ENCODE data around the gene CRACR2A.

The CRACR2A gene

GRCh38 chr12:3790642-3791041, 37.7 kb upstream of the CRACR2A start:
- H3K4me3 ChIP-seq (ENCODE audit: low read length): no peak overlapping the region
- H3K27ac ChIP-seq (ENCODE audit: low read length): no peak overlapping the region
- no peaks in the 10 kb centered on the region for H3F3A ChIP-seq (ENCODE audit: insufficient read depth, low read length)
- DNase-seq: no peak
- H3K27me3 ChIP-seq (replicated peaks; ENCODE audit: insufficient read depth, low read length): no peaks in the 10 kb centered on the region
- no peak overlapping the region for H3K4me2 ChIP-seq (ENCODE audit: low read depth, low read length)
- H4K20me1 ChIP-seq (ENCODE audit: insufficient read depth, low read length): no peaks in the 10 kb centered on the region
- no peaks in the 10 kb centered on the region for H3K4me1 ChIP-seq (ENCODE audit: low read length)
- TF ChIP-seq CTCF (IDR thresholded peaks at IDR 0.05; ENCODE audit: low read length) (no peak), EZH2phosphoT487 (IDR thresholded peaks at IDR 0.05; ENCODE audit: low read length) (no peak), EZH2 (optimal IDR thresholded peaks at IDR 0.05; ENCODE audit: low read depth, low read length) (no peak)
- no peaks in the 10 kb centered on the region for H3K79me2 ChIP-seq (ENCODE audit: low read length)
- no peak overlapping the region for H3K9ac ChIP-seq (ENCODE audit: low read length)
- H2AFZ ChIP-seq (ENCODE audit: low read length): no peak overlapping the region
- no peaks in the 10 kb centered on the region for H3K9me2 ChIP-seq (replicated peaks; ENCODE audit: insufficient read depth, low read length)
- no peaks in the 10 kb centered on the region for H3K9me3 ChIP-seq (replicated peaks; ENCODE audit: insufficient read depth, low read length)
- no peaks in the 10 kb centered on the region for H3K36me3 ChIP-seq (replicated peaks; ENCODE audit: insufficient read depth, low read length)

DNA sequence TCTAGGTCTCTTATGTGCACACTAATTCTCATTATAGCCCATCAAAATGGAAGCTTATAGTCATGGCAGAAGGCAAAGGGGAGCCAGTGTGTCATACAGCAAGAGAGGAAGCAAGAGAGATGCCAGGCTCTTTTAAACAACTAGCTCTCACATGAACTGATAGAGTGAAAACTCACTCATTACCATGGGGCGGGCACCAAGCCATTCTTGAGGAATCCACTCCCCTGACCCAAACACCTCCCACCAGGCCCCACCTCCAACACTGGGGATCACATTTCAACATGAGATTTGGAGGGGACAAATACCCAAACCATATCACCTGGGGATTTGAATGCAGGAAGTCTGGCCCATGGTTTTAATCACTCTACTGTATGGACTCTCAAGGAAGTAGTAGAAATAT, 36.9 kb upstream of the CRACR2A start:
- no peaks in the 10 kb centered on the region for H3F3A ChIP-seq (ENCODE audit: insufficient read depth, low read length)
- no peak overlapping the region for H3K4me2 ChIP-seq (ENCODE audit: low read depth, low read length)
- no peaks in the 10 kb centered on the region for H3K36me3 ChIP-seq (replicated peaks; ENCODE audit: insufficient read depth, low read length)
- H3K79me2 ChIP-seq (ENCODE audit: low read length): no peaks in the 10 kb centered on the region
- no peak overlapping the region for H3K9ac ChIP-seq (ENCODE audit: low read length)
- H2AFZ ChIP-seq (ENCODE audit: low read length): no peak overlapping the region
- no peak for TF ChIP-seq CTCF (IDR thresholded peaks at IDR 0.05; ENCODE audit: low read length)
- TF ChIP-seq EZH2phosphoT487 (IDR thresholded peaks at IDR 0.05; ENCODE audit: low read length): no peak
- TF ChIP-seq EZH2 (optimal IDR thresholded peaks at IDR 0.05; ENCODE audit: low read depth, low read length): no peak
- no peaks in the 10 kb centered on the region for H3K4me1 ChIP-seq (ENCODE audit: low read length)
- no peaks in the 10 kb centered on the region for H3K9me2 ChIP-seq (replicated peaks; ENCODE audit: insufficient read depth, low read length)
- H3K27ac ChIP-seq (ENCODE audit: low read length): no peak overlapping the region
- no peaks in the 10 kb centered on the region for H4K20me1 ChIP-seq (ENCODE audit: insufficient read depth, low read length)
- H3K4me3 ChIP-seq (ENCODE audit: low read length): no peak overlapping the region
- no peaks in the 10 kb centered on the region for H3K9me3 ChIP-seq (replicated peaks; ENCODE audit: insufficient read depth, low read length)
- H3K27me3 ChIP-seq (replicated peaks; ENCODE audit: insufficient read depth, low read length): no peaks in the 10 kb centered on the region
- DNase-seq: no peak

DNA sequence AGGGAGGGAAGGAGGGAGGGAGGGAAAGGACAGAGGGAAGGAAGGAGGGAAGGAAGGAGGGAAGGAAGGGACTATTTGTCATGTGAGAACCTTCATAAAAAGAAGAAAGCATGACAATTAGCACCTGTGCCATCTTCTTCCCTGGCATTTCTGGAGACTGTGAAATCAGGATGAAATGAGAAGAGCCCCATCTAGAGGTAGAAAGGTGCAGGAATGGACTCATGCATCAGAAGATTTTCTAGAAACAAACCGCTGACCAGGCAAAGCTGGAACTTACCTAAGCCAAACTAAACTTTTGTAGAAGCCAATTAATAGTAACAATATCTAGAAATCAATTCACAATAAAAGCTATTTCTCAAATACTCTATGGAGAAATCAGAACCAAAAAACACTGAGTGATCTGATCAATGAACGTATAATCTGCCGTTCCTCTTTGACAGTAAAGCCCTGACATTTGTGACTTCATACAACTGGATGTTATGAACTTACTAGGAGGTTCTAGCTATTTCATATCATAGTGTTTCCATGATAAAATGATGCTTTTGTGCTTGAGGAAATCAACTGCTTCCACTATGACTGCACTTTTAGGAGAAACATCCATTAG, 24.4 kb upstream of the CRACR2A start:
- Histone ChIP-seq H3K4me1 (ENCODE audit: low read length) (no peaks in the 10 kb centered on the region), H3F3A (ENCODE audit: insufficient read depth, low read length) (no peaks in the 10 kb centered on the region), H3K9ac (ENCODE audit: low read length) (no peak overlapping the region), H3K9me3 (replicated peaks; ENCODE audit: insufficient read depth, low read length) (no peaks in the 10 kb centered on the region), H3K27me3 (replicated peaks; ENCODE audit: insufficient read depth, low read length) (no peaks in the 10 kb centered on the region), H3K27ac (ENCODE audit: low read length) (no peak overlapping the region), H2AFZ (ENCODE audit: low read length) (no peak overlapping the region), H3K9me2 (replicated peaks; ENCODE audit: insufficient read depth, low read length) (no peaks in the 10 kb centered on the region), H3K4me3 (ENCODE audit: low read length) (no peak overlapping the region), H3K79me2 (ENCODE audit: low read length) (no peaks in the 10 kb centered on the region), H3K36me3 (replicated peaks; ENCODE audit: insufficient read depth, low read length) (no peaks in the 10 kb centered on the region), H4K20me1 (ENCODE audit: insufficient read depth, low read length) (no peaks in the 10 kb centered on the region), H3K4me2 (ENCODE audit: low read depth, low read length) (no peak overlapping the region)
- no peak for TF ChIP-seq EZH2 (optimal IDR thresholded peaks at IDR 0.05; ENCODE audit: low read depth, low read length)
- TF ChIP-seq EZH2phosphoT487 (IDR thresholded peaks at IDR 0.05; ENCODE audit: low read length): no peak
- peak; percentile 58 for TF ChIP-seq CTCF (IDR thresholded peaks at IDR 0.05; ENCODE audit: low read length)
- peak; percentile 51 for DNase-seq

Data from MM.1S (cell line).